Measurements from ENCODE around the gene IPO7.
"Not testable (repeated sequence)": the region's sequence is repeated elsewhere in the genome, so short reads cannot be mapped to it uniquely, and the experiment has no call there.

The IPO7 gene

GRCh38 chr11:9399466-9399865 lies 15.0 kb downstream of the IPO7 start:
- DNase-seq = no peak

- not testable (repeated sequence) for DNase-seq
Measured at GRCh38 chr11:9401884-9402283, 17.4 kb downstream of the IPO7 start.

- DNase-seq = no peak
Measured at GRCh38 chr11:9428706-9429105, 44.3 kb downstream of the IPO7 start.

GRCh38 chr11:9438611-9439010 lies 54.2 kb downstream of the IPO7 start:
- no peak for DNase-seq

- DNase-seq = no peak
Measured at GRCh38 chr11:9446230-9446629, 61.8 kb downstream of the IPO7 start.

GRCh38 chr11:9448576-9449352 lies 64.3 kb downstream of the IPO7 start:
- no peak for DNase-seq

- not testable (repeated sequence) for DNase-seq
Measured at GRCh38 chr11:9452023-9452422, 67.6 kb downstream of the IPO7 start.

- DNase-seq = no peak
Measured at GRCh38 chr11:9455722-9456121, 71.3 kb downstream of the IPO7 start.

GRCh38 chr11:9459667-9460321 lies 75.3 kb downstream of the IPO7 start:
- peak in 6 of 14 donors; percentile 29 to 55 (median 38) for DNase-seq

- peak; percentile 96 to 100 (median 100) for DNase-seq
Measured at GRCh38 chr11:9460322-9461062, 76.0 kb downstream of the IPO7 start, which contains the start of gene ZNF143. Gene ZNF143, plus strand, starts transcription at chr11:9461012. Its CDS starts 10,297 bp downstream, at chr11:9471309.

- DNase-seq = peak; percentile 71 to 97 (median 92)
Measured at GRCh38 chr11:9461063-9461759, 76.8 kb downstream of the IPO7 start.

- DNase-seq = no peak
Measured at GRCh38 chr11:9461760-9462134, 77.3 kb downstream of the IPO7 start.

- peak in 1 of 14 donors; percentile 1 for DNase-seq
Measured at GRCh38 chr11:9462172-9462799, 77.8 kb downstream of the IPO7 start.

- DNase-seq = no peak
Measured at GRCh38 chr11:9462806-9463537, 78.5 kb downstream of the IPO7 start.

- no peak for DNase-seq
Measured at GRCh38 chr11:9470765-9471164, 86.3 kb downstream of the IPO7 start.

GRCh38 chr11:9473408-9473807 lies 89.0 kb downstream of the IPO7 start:
- DNase-seq = no peak

GRCh38 chr11:9479899-9480298 lies 95.4 kb downstream of the IPO7 start:
- no peak for DNase-seq

GRCh38 chr11:9489080-9489765 lies 104.8 kb downstream of the IPO7 start:
- no peak for DNase-seq

GRCh38 chr11:9490376-9490775 lies 105.9 kb downstream of the IPO7 start:
- no peak for DNase-seq

- DNase-seq = no peak
Measured at GRCh38 chr11:9493492-9493891, 109.0 kb downstream of the IPO7 start.

- DNase-seq = no peak
Measured at GRCh38 chr11:9494316-9494715, 109.9 kb downstream of the IPO7 start.

All from C1 segment of cervical spinal cord (tissue), 14 donors.